Natural killer cell treated with Interleukin-12 subunit alpha and Interleukin-12 subunit beta and Interleukin-15 and Interleukin-18, amount 100 ng/mL, for 72 hours (primary cell): ENCODE results near the gene ZBTB25. TPM values are rescaled to one million over a fixed set of nuclear protein-coding genes. Genes with fewer than 3 reads are reported as not detected.
A peak's percentile ranks its signal among the peaks of the same experiment; 100 is the strongest.

ENCODE experiments used
- ATAC-seq, 2 donors: fragments of 150-1000 bp; cut with Tn5 transposase in 1 of 2; sonication (Bioruptor Pico), chemical (Tn5 transposase) in 1 of 2; 2 replicates each; pipeline ENCODE4 v1.10.0; 2021
- DNase-seq: peaks from one replicate; pipeline ENCODE4 v3.0.0; 2022; ENCODE audit warnings: low spot score
- H3K27ac Mint-ChIP-seq, 2 donors: 1 replicate in 1 of 2; 2 replicates in 1 of 2; pipeline ENCODE4 v1.8.0; 2022; ENCODE audit warnings: mixed read lengths in 2 of 2, mild to moderate bottlenecking in 1 of 2, moderate library complexity in 1 of 2
- H3K27me3 Mint-ChIP-seq, 2 donors: 1 replicate in 1 of 2; 2 replicates in 1 of 2; pipeline ENCODE4 v1.8.0; 2022; ENCODE audit warnings: mixed read lengths in 2 of 2
- H3K36me3 Mint-ChIP-seq: one replicate; pipeline ENCODE4 v1.8.0; 2022; ENCODE audit warnings: mixed read lengths
- H3K4me1 Mint-ChIP-seq, 2 donors: 1 replicate in 1 of 2; 2 replicates in 1 of 2; pipeline ENCODE4 v1.8.0; 2022; ENCODE audit warnings: low read depth in 2 of 2, mixed read lengths in 2 of 2, mild to moderate bottlenecking in 1 of 2
- H3K4me3 Mint-ChIP-seq: one replicate; pipeline ENCODE4 v1.8.0; 2022; ENCODE audit warnings: mixed read lengths
- H3K9me3 Mint-ChIP-seq: 2 replicates; pipeline ENCODE4 v1.8.0; 2022; ENCODE audit warnings: mixed read lengths
- total RNA-seq, 2 donors: library from RNA; stranded (reverse); gene quantifications; one replicate each; pipeline ENCODE4 v1.2.3, GENCODE V29; 2022

Gene ZBTB25
- total RNA-seq, 2 donors from 2014 or later, result 15.2 to 21.4 TPM

DNA sequence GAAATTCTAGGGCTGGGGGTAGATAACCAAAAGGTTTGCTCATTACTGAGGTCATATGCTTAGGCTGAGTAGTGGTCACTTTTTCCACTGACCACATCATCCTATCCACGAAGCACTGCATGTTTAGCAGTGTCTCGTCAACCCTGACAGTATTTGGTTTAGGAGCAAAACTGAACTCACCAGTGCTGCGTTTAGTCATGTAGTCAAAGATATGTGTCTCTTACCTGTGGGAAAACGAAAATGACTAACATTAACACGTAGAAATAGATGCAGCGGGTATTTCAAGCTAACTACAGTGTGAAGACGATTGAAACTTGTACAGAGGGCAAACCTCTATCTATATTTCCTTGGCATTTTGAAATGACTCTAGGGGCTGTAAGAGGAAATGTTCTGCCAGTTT is 80.9 kb downstream of the ZBTB25 start:
- peaks cover 0 to 12% of the 10 kb centered on the region in 2 donors for H3K4me1 Mint-ChIP-seq
- DNase-seq (no peak), ATAC-seq (peak in 1 of 2 donors; percentile 66)
- peaks cover 37% of the 10 kb centered on the region for H3K36me3 Mint-ChIP-seq
- H3K9me3 Mint-ChIP-seq, result no peaks in the 10 kb centered on the region
- H3K27me3 Mint-ChIP-seq, result no peaks in the 10 kb centered on the region
- no peak overlapping the region for H3K4me3 Mint-ChIP-seq
- peak overlapping the region in 1 of 2 donors; percentile 49 for H3K27ac Mint-ChIP-seq

DNA sequence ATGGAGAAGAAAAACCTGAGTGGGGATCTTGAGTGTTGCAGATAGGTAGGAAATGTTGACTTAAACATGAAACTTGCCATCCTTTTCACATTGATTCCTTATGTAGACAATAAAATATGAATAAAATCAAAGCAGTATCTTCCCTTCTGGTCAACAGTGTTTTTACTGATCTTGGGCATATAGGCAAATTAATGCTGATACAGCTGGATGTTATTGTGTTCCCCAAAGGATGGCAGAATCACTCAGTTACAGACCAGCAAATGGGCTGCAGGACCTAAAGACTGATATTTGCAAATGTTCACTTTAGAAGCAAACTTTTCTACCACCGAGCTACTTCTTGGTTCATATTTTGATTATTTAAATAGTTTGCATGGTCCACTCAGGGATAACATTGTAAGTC is 81.6 kb downstream of the ZBTB25 start:
- H3K9me3 Mint-ChIP-seq, result no peaks in the 10 kb centered on the region
- H3K4me1 Mint-ChIP-seq, result peaks cover 6 to 19% of the 10 kb centered on the region in 2 donors
- no peak for DNase-seq
- ATAC-seq, result no peak
- peaks cover 40% of the 10 kb centered on the region for H3K36me3 Mint-ChIP-seq
- peak overlapping the region in 1 of 2 donors; percentile 49 for H3K27ac Mint-ChIP-seq
- H3K4me3 Mint-ChIP-seq, result no peak overlapping the region
- H3K27me3 Mint-ChIP-seq, result no peaks in the 10 kb centered on the region

DNA sequence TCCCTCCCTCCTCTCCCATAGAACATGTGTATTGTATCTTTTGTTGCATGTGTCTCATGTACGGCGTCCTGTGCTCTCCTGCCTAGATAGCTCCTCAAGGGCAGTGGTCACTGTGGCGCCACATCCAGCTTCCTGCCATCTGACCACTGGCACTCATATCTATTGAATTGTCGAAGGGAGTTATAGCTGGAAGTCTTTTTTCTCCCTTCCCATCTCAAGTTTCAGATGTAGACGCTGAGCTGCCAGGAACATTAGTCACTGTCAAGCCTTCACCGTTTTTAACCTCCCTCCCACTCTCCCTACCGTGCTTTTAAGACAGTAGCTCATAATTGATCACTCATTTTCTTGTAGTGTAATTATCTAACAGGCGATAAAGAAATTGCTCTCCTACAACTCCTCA is 82.5 kb downstream of the ZBTB25 start:
- Mint-ChIP-seq H3K9me3 (no peaks in the 10 kb centered on the region), H3K27me3 (no peaks in the 10 kb centered on the region), H3K27ac (no peak overlapping the region), H3K4me3 (no peak overlapping the region), H3K4me1 (peaks cover 8 to 20% of the 10 kb centered on the region in 2 donors), H3K36me3 (peaks cover 38% of the 10 kb centered on the region)
- no peak for ATAC-seq
- no peak for DNase-seq

DNA sequence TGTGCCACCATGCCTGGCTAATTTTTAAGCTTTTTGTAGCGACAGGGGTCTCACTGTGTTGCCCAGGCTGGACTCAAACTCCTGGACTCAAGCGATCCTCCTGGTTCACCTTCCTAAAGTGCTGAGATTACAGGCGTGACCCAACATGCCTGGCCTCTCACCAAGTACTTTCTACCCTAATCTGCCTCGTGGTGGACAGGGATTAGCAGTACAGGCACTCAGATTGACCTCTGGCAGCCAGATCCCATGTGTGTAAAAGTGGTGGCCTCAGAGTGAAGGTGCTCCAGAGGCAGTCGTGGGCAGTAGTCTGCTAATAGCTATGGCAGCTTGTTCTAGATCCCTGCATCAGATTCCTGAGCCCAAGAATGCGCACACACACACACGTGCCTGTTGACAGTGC is 84.6 kb downstream of the ZBTB25 start:
- H3K9me3 Mint-ChIP-seq, result no peaks in the 10 kb centered on the region
- ATAC-seq (no peak), DNase-seq (no peak)
- peaks cover 33% of the 10 kb centered on the region for H3K36me3 Mint-ChIP-seq
- H3K4me3 Mint-ChIP-seq, result no peak overlapping the region
- no peak overlapping the region for H3K27ac Mint-ChIP-seq
- no peaks in the 10 kb centered on the region for H3K27me3 Mint-ChIP-seq
- peaks cover 17 to 28% of the 10 kb centered on the region in 2 donors for H3K4me1 Mint-ChIP-seq

DNA sequence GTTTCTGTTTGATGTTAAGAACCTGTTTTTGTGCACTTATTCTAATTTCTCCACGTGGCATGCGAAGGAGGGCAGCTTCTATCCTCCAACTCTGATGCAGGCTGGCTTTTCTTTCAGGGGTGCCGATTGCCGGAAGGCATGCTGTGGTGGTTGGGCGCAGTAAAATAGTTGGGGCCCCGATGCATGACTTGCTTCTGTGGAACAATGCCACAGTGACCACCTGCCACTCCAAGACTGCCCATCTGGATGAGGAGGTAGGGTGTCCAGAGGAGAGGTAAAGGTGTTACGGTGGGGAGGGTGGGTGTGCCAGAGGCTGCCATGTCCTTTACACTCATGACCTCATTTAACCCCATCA is 85.9 kb downstream of the ZBTB25 start:
- DNase-seq (no peak), ATAC-seq (no peak)
- Mint-ChIP-seq H3K36me3 (peaks cover 29% of the 10 kb centered on the region), H3K4me1 (peaks cover 17 to 25% of the 10 kb centered on the region in 2 donors), H3K27me3 (no peaks in the 10 kb centered on the region), H3K27ac (peak overlapping the region in 1 of 2 donors; percentile 40), H3K4me3 (peak overlapping the region; percentile 11), H3K9me3 (no peaks in the 10 kb centered on the region)

DNA sequence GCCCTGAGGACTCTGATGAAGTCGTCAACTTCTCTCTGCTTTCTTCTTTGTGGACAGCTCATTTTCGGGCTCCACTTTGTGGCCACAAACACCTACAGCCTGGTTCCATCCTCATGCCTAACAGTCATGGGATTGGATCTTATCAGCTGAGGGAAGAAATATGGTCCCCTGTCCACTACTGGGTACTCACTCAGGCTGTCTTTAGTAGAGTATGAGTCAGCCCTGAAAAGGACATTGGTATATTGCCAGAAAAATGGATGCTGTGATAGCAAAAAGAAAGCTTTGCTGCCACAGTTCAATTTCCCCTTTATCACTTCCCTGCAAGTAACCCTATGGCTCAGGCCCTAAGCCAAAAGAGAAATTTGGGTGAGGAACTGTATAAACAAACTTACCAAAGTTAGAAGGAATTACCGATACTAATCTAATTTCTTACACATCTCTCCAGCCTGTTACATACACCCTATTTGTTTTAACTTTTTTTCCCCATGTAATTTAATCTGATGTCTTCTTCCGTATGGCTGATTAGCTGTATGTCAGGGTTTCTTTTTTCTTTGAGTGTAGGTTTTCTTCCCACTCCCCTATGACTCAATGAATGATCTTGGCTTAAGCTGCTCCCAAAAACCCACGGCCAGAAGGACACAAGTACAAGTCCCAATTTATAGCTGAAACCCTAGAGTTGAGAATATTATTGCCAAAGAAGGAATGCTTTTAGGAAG is 86.4 kb downstream of the ZBTB25 start:
- Mint-ChIP-seq H3K36me3 (peaks cover 27% of the 10 kb centered on the region), H3K4me3 (peak overlapping the region; percentile 11), H3K27me3 (no peaks in the 10 kb centered on the region), H3K9me3 (no peaks in the 10 kb centered on the region), H3K4me1 (peaks cover 17 to 21% of the 10 kb centered on the region in 2 donors), H3K27ac (peak overlapping the region in 1 of 2 donors; percentile 40)
- DNase-seq, result no peak
- ATAC-seq, result peak in 1 of 2 donors; percentile 61

DNA sequence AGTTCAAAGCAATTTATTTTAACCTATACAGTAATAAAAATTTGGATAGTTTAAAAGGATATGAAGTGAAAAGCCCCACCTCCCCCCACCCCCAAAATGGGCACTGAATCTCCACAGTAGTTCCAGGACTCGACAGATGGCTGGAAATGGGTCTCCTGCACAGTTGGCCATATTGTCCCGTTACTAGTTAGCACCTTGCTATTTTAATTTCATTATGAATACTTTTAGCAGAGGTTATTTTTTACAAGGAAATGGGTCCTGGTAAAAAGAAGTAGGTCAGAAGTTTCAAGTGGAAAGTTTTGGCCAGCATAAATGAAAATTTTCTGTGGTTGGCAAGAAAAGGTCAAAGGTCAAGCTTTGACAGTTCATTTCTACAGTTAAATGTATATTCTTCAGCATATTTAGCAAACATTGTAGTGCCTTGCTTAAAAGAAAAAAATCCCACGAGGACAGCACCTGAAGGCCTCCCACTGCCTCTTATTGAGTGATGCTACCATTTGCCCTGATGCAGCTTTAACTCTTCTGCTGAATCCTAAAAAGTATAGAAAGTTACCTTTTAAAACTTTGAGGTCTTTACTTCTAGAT is 87.2 kb downstream of the ZBTB25 start:
- Mint-ChIP-seq H3K4me3 (no peak overlapping the region), H3K27me3 (no peaks in the 10 kb centered on the region), H3K9me3 (no peaks in the 10 kb centered on the region), H3K4me1 (peaks cover 17 to 21% of the 10 kb centered on the region in 2 donors), H3K27ac (peak overlapping the region; percentile 40 to 46), H3K36me3 (peaks cover 31% of the 10 kb centered on the region)
- DNase-seq, result no peak
- peak in 1 of 2 donors; percentile 70 for ATAC-seq

DNA sequence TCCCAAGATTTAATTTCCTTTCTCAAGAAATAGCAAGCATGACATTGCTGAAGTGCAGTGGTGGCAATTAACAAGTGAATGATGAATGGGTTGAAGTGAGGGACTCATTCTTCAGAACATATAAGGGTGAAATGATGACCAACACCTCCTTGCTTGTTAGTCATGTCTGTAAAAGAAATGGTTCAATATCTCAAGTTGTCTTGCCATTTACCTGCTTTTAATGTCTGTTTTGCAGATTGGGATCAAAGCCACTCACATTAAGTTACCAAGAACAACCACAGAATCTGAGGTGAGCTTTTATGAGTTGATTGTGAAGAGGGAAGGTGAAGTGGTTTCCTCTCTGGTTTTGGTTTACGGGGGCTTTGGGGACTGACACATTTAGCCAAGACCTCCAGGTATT is 91.4 kb downstream of the ZBTB25 start:
- H3K4me1 Mint-ChIP-seq, result peaks cover 16 to 20% of the 10 kb centered on the region in 2 donors
- H3K9me3 Mint-ChIP-seq, result no peaks in the 10 kb centered on the region
- H3K4me3 Mint-ChIP-seq, result no peak overlapping the region
- ATAC-seq (no peak), DNase-seq (no peak)
- no peaks in the 10 kb centered on the region for H3K27me3 Mint-ChIP-seq
- peak overlapping the region in 1 of 2 donors; percentile 35 for H3K27ac Mint-ChIP-seq
- H3K36me3 Mint-ChIP-seq, result peaks cover 14% of the 10 kb centered on the region

DNA sequence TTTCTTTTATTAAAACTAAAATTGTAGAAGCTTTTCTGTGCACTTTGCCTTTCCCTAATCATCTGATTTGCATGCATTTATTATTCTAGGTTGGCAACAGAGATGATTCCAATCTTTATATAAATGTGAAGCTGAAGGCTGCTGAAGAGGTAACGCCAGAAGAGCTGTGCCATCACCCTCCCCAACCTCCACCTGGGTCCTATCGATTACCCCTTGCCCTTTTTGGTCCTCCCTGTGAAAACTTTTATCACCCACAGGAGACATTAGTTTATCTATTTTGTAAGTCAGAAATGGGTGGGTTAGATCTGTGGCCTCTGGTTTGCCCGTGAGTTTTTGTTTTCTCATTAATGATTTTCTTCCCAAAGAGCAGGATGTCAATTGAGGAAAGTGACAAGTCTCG is 92.6 kb downstream of the ZBTB25 start:
- H3K4me1 Mint-ChIP-seq, result peaks cover 12 to 17% of the 10 kb centered on the region in 2 donors
- DNase-seq (no peak), ATAC-seq (no peak)
- peaks cover 11% of the 10 kb centered on the region for H3K36me3 Mint-ChIP-seq
- no peaks in the 10 kb centered on the region for H3K9me3 Mint-ChIP-seq
- H3K27me3 Mint-ChIP-seq, result no peaks in the 10 kb centered on the region
- no peak overlapping the region for H3K27ac Mint-ChIP-seq
- no peak overlapping the region for H3K4me3 Mint-ChIP-seq

DNA sequence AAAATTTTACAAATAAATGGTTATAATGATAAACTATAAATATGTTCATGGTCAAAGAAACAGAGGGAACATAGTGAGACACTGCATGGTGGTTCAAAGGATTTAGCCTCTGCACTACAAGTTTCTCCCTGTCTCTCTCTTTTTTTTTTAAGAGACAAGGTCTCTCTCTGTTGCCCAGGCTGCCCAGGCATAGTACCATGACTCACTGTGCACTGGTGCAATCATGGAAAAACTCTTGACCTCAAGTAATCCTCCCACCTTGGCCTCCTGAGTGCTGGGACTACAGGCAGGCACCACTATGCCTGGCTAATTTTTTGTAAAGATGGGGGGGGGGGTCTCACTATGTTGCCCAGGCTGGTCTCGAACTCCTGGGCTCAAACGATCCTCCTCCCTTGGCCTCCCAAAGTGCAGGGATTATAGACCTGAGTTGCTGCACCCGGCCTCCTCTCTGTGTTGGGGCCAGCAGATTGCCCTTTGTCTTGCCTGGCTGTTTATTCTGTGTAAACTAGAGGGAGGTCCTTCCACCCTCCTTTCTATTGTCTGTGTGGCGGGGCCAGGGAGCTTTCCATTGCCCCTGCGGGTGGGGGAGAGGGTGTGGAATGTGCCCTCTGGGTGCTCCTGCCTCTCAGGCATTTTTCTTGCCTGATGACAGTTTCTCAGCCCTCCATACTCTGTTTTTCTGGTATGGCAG is 93.4 kb downstream of the ZBTB25 start:
- Mint-ChIP-seq H3K27ac (peak overlapping the region in 1 of 2 donors; percentile 67), H3K4me3 (no peak overlapping the region), H3K36me3 (peaks cover 10% of the 10 kb centered on the region), H3K9me3 (no peaks in the 10 kb centered on the region), H3K4me1 (peaks cover 7 to 16% of the 10 kb centered on the region in 2 donors), H3K27me3 (no peaks in the 10 kb centered on the region)
- ATAC-seq, result no peak
- no peak for DNase-seq

DNA sequence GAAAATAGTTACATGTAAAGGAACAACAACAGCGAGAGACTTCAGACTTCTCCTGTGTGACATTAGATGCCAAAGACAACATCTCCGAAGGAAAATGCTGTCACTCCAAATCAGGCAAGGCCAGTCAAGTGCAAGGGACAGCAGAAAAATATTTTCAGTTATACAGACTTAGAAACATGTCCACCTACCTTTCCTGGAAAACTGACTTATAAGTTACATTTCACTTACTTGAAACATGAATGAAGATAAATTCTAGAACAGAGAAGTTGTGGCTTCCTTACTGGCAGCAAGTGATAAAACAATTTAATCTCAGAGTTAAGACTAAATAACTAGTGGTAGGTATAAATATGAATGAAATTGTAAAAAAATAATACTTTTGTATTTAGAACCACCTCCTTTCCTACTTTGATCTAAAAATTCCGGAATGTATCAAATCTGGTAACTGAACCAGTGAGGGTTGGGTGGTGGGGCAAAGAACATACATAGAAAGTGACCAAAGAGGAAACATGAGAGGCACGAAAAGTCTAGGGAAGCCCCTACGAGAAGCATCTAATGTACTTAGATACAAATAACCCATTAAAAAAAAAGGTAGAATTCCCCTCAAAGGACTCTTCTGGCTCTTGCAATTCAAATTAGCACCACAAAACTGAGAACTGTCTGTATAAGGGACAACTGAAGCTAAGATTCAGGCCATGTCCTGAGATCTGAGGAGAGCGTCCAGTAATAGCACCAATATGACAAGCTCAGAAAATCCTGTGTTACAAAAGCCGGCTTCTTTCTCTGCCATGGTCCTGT is 94.3 kb downstream of the ZBTB25 start:
- Mint-ChIP-seq H3K36me3 (peaks cover 12% of the 10 kb centered on the region), H3K4me3 (no peak overlapping the region), H3K4me1 (peaks cover 4 to 15% of the 10 kb centered on the region in 2 donors), H3K9me3 (no peaks in the 10 kb centered on the region), H3K27ac (peak overlapping the region in 1 of 2 donors; percentile 53), H3K27me3 (no peaks in the 10 kb centered on the region)
- DNase-seq (no peak), ATAC-seq (no peak)

DNA sequence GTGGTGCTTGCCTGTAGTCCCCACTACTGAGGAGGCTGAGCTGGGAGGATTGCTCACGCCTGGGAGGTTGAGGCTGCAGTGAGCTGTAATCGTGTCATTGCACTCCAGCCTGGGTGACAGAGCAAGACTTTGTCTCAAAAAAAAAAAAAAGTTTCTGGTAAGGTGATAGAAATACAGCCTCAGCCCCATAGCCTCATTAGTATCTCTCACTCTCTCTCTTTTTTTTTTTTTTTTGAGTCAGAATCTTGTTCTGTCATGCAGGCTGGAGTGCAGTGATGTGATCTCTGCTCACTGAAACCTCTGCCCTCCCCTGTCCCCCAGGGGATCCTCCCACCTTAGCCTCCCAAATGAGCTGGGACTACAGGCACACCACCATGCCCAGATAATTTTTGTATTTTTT is 96.3 kb downstream of the ZBTB25 start:
- no peak overlapping the region for H3K4me3 Mint-ChIP-seq
- H3K36me3 Mint-ChIP-seq, result peaks cover 18% of the 10 kb centered on the region
- no peak for DNase-seq
- no peaks in the 10 kb centered on the region for H3K9me3 Mint-ChIP-seq
- peak in 1 of 2 donors; percentile 33 for ATAC-seq
- H3K27me3 Mint-ChIP-seq, result no peaks in the 10 kb centered on the region
- peaks cover 6 to 15% of the 10 kb centered on the region in 2 donors for H3K4me1 Mint-ChIP-seq
- no peak overlapping the region for H3K27ac Mint-ChIP-seq

DNA sequence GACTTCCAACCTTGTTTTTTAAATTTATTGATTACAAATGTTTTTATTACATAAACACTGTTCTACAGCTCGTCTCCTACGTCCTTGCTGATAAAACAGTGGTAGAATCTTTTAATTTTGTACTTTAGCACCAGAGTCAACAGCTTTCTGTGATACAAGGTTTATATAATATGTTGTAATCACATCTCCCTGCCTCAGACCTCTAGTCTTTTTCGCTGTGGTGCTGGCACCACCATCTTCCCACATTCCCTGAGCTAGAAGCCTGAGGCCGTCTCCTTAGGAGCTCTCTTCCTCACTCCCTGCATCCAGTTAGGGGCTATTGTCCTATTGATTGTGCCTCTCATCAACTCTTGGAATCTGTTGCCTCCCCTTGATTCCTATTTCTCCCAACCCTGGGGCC is 98.3 kb downstream of the ZBTB25 start:
- Mint-ChIP-seq H3K9me3 (no peaks in the 10 kb centered on the region), H3K36me3 (peaks cover 19% of the 10 kb centered on the region), H3K27me3 (no peaks in the 10 kb centered on the region), H3K27ac (no peak overlapping the region), H3K4me3 (no peak overlapping the region), H3K4me1 (peaks cover 3 to 15% of the 10 kb centered on the region in 2 donors)
- DNase-seq (no peak), ATAC-seq (no peak)
